HEK293 (cell line): ENCODE results near the gene STARD3.

Experiments used
- CTCF ChIA-PET: fragments of 350-600 bp; formaldehyde crosslinking; extraction: SDS; loops from one replicate; lab custom pipeline; 2021; ENCODE audit warnings: antibody characterized with exemption; lab: Yijun Ruan, JAX
- POLR2A ChIA-PET: fragments of 300-600 bp; formaldehyde crosslinking; extraction: SDS; loops from one replicate; lab custom pipeline; 2020; ENCODE audit warnings: antibody characterized with exemption, inconsistent platforms; lab: Yijun Ruan, JAX
- H3K27ac ChIP-seq: fragments of 200-500 bp; sonication (Bioruptor generic); 2 replicates; pipeline ENCODE4 v1.5.1; 2014; ENCODE audit warnings: low read depth, low read length, control low read depth, inconsistent platforms; ENCODE audit errors: extremely low read depth
- H3K36me3 ChIP-seq, 2 experiments: fragments of 200-500 bp in 1 of 2; sonication (Bioruptor generic) in 1 of 2; 1 replicate in 1 of 2; 2 replicates in 1 of 2; pipeline ENCODE4 v1.5.1; 2014 to 2017; ENCODE audit warnings: inconsistent platforms in 2 of 2, low read length in 2 of 2; ENCODE audit not compliant: control insufficient read depth in 2 of 2, insufficient read depth in 1 of 2
- H3K4me1 ChIP-seq: fragments of 200-500 bp; sonication (Bioruptor generic); 2 replicates; pipeline ENCODE4 v1.5.1; 2014; ENCODE audit warnings: mild to moderate bottlenecking, low read length, inconsistent platforms; ENCODE audit not compliant: control insufficient read depth, insufficient read depth
- H3K4me3 ChIP-seq: 2 replicates; pipeline ENCODE4 v1.5.1; 2011; ENCODE audit warnings: low read depth, mild to moderate bottlenecking, control low read depth, low read length, moderate library complexity
- H3K9me3 ChIP-seq: fragments of 200-500 bp; sonication (Bioruptor generic); 2 replicates; pipeline ENCODE4 v1.5.1; 2014; ENCODE audit warnings: low read depth, low read length, inconsistent platforms; ENCODE audit not compliant: control insufficient read depth, insufficient read depth
- ATF2 ChIP-seq: fragments of 450-650 bp; formaldehyde crosslinking; IDR thresholded peaks from 2 replicates; pipeline ENCODE4 v1.5.1; 2016; ENCODE audit warnings: missing biosample characterization, missing genetic modification characterization, low read depth
- EGR2 ChIP-seq: fragments of 450-650 bp; formaldehyde crosslinking; IDR thresholded peaks from 2 replicates; pipeline ENCODE4 v1.5.1; 2016; ENCODE audit warnings: low read depth, missing biosample characterization, missing genetic modification characterization
- FEZF1 ChIP-seq: fragments of 450-650 bp; formaldehyde crosslinking; IDR thresholded peaks from 2 replicates; pipeline ENCODE4 v1.5.1; 2016; ENCODE audit warnings: missing biosample characterization, missing genetic modification characterization
- GLIS1 ChIP-seq: fragments of 450-650 bp; formaldehyde crosslinking; IDR thresholded peaks from 2 replicates; pipeline ENCODE4 v1.5.1; 2016; ENCODE audit warnings: missing biosample characterization, missing genetic modification characterization
- HIC1 ChIP-seq: fragments of 450-650 bp; formaldehyde crosslinking; IDR thresholded peaks from 2 replicates; pipeline ENCODE4 v1.5.1; 2016; ENCODE audit warnings: missing biosample characterization, missing genetic modification characterization
- IKZF3 ChIP-seq: fragments of 450-650 bp; IDR thresholded peaks from 2 replicates; pipeline ENCODE4 v1.5.0; 2018; ENCODE audit warnings: missing biosample characterization, mild to moderate bottlenecking, missing genetic modification characterization, moderate library complexity
- OSR2 ChIP-seq: fragments of 450-650 bp; formaldehyde crosslinking; IDR thresholded peaks from 2 replicates; pipeline ENCODE4 v1.5.1; 2016; ENCODE audit warnings: missing biosample characterization, missing genetic modification characterization
- PRDM10 ChIP-seq: fragments of 450-650 bp; formaldehyde crosslinking; IDR thresholded peaks from 2 replicates; pipeline ENCODE4 v1.5.1; 2016; ENCODE audit warnings: missing biosample characterization, missing genetic modification characterization
- SETDB1 ChIP-seq: IDR thresholded peaks from one replicate; pipeline ENCODE4 v1.6.1; 2017; ENCODE audit warnings: mild to moderate bottlenecking, low read length, moderate library complexity, mixed read lengths; ENCODE audit not compliant: insufficient read length
- TRIM28 ChIP-seq: IDR thresholded peaks from 2 replicates; pipeline ENCODE4 v1.6.1; 2011; ENCODE audit warnings: low read length, control low read depth, borderline replicate concordance
- ZIC2 ChIP-seq: fragments of 450-650 bp; formaldehyde crosslinking; IDR thresholded peaks from 2 replicates; pipeline ENCODE4 v1.5.1; 2016; ENCODE audit warnings: missing biosample characterization, missing genetic modification characterization
- ZNF112 ChIP-seq: fragments of 450-650 bp; formaldehyde crosslinking; IDR thresholded peaks from 2 replicates; pipeline ENCODE4 v1.5.0; 2017; ENCODE audit warnings: missing biosample characterization, missing genetic modification characterization
- ZNF121 ChIP-seq: fragments of 450-650 bp; formaldehyde crosslinking; IDR thresholded peaks from 2 replicates; pipeline ENCODE4 v1.5.1; 2016; ENCODE audit warnings: missing biosample characterization, missing genetic modification characterization
- ZNF24 ChIP-seq: fragments of 450-650 bp; formaldehyde crosslinking; IDR thresholded peaks from 2 replicates; pipeline ENCODE4 v1.5.1; 2016; ENCODE audit warnings: missing biosample characterization, missing genetic modification characterization
- ZNF362 ChIP-seq: fragments of 450-650 bp; formaldehyde crosslinking; IDR thresholded peaks from 2 replicates; pipeline ENCODE4 v1.5.1; 2016; ENCODE audit warnings: missing biosample characterization, missing genetic modification characterization
- ZNF404 ChIP-seq: fragments of 450-650 bp; formaldehyde crosslinking; IDR thresholded peaks from 2 replicates; pipeline ENCODE4 v1.5.1; 2017; ENCODE audit warnings: missing biosample characterization, missing genetic modification characterization
- ZNF639 ChIP-seq: fragments of 450-650 bp; formaldehyde crosslinking; IDR thresholded peaks from 2 replicates; pipeline ENCODE4 v1.5.1; 2016; ENCODE audit warnings: missing biosample characterization, missing genetic modification characterization
- ZNF664 ChIP-seq: fragments of 450-650 bp; formaldehyde crosslinking; IDR thresholded peaks from 2 replicates; pipeline ENCODE4 v1.5.1; 2016; ENCODE audit warnings: missing biosample characterization, missing genetic modification characterization
- TF ChIP-seq, protein P1 (sequence below): fragments of 450-650 bp; formaldehyde crosslinking; IDR thresholded peaks from 2 replicates; pipeline ENCODE4 v1.5.1; 2016; ENCODE audit warnings: missing biosample characterization, missing genetic modification characterization
- TF ChIP-seq, protein P2 (sequence below): fragments of 450-650 bp; formaldehyde crosslinking; optimal IDR thresholded peaks from 2 replicates; pipeline ENCODE3; 2016; ENCODE audit warnings: missing biosample characterization, mild to moderate bottlenecking, missing genetic modification characterization

The STARD3 gene

GRCh38 chr17:39663688-39664580, 27.0 kb downstream of the STARD3 start (continued):
- TF ChIP-seq, protein P1, sequence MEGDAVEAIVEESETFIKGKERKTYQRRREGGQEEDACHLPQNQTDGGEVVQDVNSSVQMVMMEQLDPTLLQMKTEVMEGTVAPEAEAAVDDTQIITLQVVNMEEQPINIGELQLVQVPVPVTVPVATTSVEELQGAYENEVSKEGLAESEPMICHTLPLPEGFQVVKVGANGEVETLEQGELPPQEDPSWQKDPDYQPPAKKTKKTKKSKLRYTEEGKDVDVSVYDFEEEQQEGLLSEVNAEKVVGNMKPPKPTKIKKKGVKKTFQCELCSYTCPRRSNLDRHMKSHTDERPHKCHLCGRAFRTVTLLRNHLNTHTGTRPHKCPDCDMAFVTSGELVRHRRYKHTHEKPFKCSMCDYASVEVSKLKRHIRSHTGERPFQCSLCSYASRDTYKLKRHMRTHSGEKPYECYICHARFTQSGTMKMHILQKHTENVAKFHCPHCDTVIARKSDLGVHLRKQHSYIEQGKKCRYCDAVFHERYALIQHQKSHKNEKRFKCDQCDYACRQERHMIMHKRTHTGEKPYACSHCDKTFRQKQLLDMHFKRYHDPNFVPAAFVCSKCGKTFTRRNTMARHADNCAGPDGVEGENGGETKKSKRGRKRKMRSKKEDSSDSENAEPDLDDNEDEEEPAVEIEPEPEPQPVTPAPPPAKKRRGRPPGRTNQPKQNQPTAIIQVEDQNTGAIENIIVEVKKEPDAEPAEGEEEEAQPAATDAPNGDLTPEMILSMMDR = no peak
- TF ChIP-seq ZNF112 (tag by site-specific recombination) (no peak), OSR2 (tag by site-specific recombination) (peak; percentile 29), ZIC2 (tag by site-specific recombination) (peak; percentile 84), ZNF121 (tag by site-specific recombination) (peak; percentile 79; the same call in 1 of the 2 replicates), ATF2 (no peak), ZNF24 (tag by site-specific recombination) (0 out of 2 replicates have a peak, but pooled peaks have one; percentile 19), TRIM28 (peak; percentile 54; the same call in 1 of the 2 replicates), FEZF1 (tag by site-specific recombination) (no peak), ZNF404 (tag by site-specific recombination) (no peak), GLIS1 (tag by site-specific recombination) (peak; percentile 94)
- TF ChIP-seq, protein P2, sequence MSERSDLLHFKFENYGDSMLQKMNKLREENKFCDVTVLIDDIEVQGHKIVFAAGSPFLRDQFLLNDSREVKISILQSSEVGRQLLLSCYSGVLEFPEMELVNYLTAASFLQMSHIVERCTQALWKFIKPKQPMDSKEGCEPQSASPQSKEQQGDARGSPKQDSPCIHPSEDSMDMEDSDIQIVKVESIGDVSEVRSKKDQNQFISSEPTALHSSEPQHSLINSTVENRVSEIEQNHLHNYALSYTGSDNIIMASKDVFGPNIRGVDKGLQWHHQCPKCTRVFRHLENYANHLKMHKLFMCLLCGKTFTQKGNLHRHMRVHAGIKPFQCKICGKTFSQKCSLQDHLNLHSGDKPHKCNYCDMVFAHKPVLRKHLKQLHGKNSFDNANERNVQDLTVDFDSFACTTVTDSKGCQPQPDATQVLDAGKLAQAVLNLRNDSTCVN = no peak

GRCh38 chr17:39664581-39665561, 27.9 kb downstream of the STARD3 start, which contains the start of gene TCAP:
Gene TCAP, plus strand, starts transcription at chr17:39665349. Its CDS starts 11 bp downstream, at chr17:39665360.
- CTCF ChIA-PET = interaction anchor here (0.9 to 11.6 kb wide), 3 partner anchors 14 to 42 kb away, joined by 3 to 168 read pairs (median 120); partner anchors contain the start of gene PPP1R1B
- H3K4me1 ChIP-seq = peaks cover 9% of the 10 kb centered on the region
- no peak for TF ChIP-seq ZNF362 (tag by site-specific recombination)
- no peak for TF ChIP-seq PRDM10
- no peak for TF ChIP-seq ZNF664 (tag by site-specific recombination)
- TF ChIP-seq HIC1 (tag by site-specific recombination) = peak; percentile 97
- TF ChIP-seq SETDB1 = no peak
- no peak for TF ChIP-seq EGR2 (tag by site-specific recombination)
- TF ChIP-seq ZNF639 (tag by site-specific recombination) = no peak
- TF ChIP-seq IKZF3 (tag by site-specific recombination) = no peak

More at GRCh38 chr17:39664581-39665561, 27.9 kb downstream of the STARD3 start, which contains the start of gene TCAP:
- peaks cover 3 to 31% of the 10 kb centered on the region in 2 experiments; a peak in 1 of 3 replicates for H3K36me3 ChIP-seq
- no peaks in the 10 kb centered on the region for H3K9me3 ChIP-seq
- POLR2A ChIA-PET = interaction anchor here (1.2 to 2.1 kb wide), 3 partner anchors 11 to 35 kb away, joined by 3 to 5 read pairs (median 5); partner anchors contain the start of genes ERBB2 and PGAP3
- no peak within 1 kb of the TSS for H3K4me3 ChIP-seq
- no peak within 1 kb of the TSS for H3K27ac ChIP-seq
